Panc1 (cell line): ENCODE measurements around the gene RNF220. TPM values are rescaled to one million over a fixed set of nuclear protein-coding genes. Genes with fewer than 3 reads are reported as not detected.

Source experiments
- ATAC-seq: fragments of 200-7000 bp; cut with Tn5 transposase; 2 replicates; pipeline ENCODE4 v1.9.1; 2020; ENCODE audit warnings: mild to moderate bottlenecking, moderate library complexity
- BruUV-seq: library from RNA; stranded (reverse); fragments of 400-500 nt; replicated peaks from 2 replicates; lab custom pipeline; 2021; lab: Mats Ljungman, UMichigan
- CTCF ChIA-PET: fragments of 300-600 bp; sonication (Branson Sonifier 250); formaldehyde crosslinking; loops from one replicate; lab custom pipeline; 2022; ENCODE audit warnings: antibody characterized with exemption; lab: Charles Lee
- POLR2A ChIA-PET: fragments of 300-600 bp; sonication (Branson Sonifier 250); formaldehyde crosslinking; loops from one replicate; lab custom pipeline; 2022; ENCODE audit warnings: antibody characterized with exemption; lab: Charles Lee
- DNase-seq: peaks from one replicate; pipeline ENCODE4 v3.0.0-alpha.2; 2010; ENCODE audit warnings: low read depth, low spot score
- H3K27ac ChIP-seq: 2 replicates; pipeline ENCODE4 v1.5.1; 2011; ENCODE audit warnings: mild to moderate bottlenecking, low read length, inconsistent platforms
- H3K27me3 ChIP-seq: fragments of 200-500 bp; sonication (Bioruptor generic); 2 replicates; pipeline ENCODE4 v1.6.0; 2014; ENCODE audit warnings: low read length, inconsistent platforms; ENCODE audit not compliant: control insufficient read depth, insufficient read depth
- H3K36me3 ChIP-seq: fragments of 200-500 bp; sonication (Bioruptor generic); 2 replicates; pipeline ENCODE4 v1.5.1; 2014; ENCODE audit warnings: inconsistent platforms, mild to moderate bottlenecking, low read length, moderate library complexity; ENCODE audit not compliant: control insufficient read depth, insufficient read depth
- H3K4me1 ChIP-seq: 2 replicates; pipeline ENCODE4 v1.5.1; 2011; ENCODE audit warnings: inconsistent platforms, mild to moderate bottlenecking, low read length, moderate library complexity; ENCODE audit not compliant: control insufficient read depth, insufficient read depth
- H3K4me3 ChIP-seq, 2 experiments: 2 replicates each; pipeline ENCODE4 v1.5.1; 2011 to 2012; ENCODE audit warnings: low read depth in 2 of 2, low read length in 2 of 2, mild to moderate bottlenecking in 2 of 2, inconsistent platforms in 1 of 2, moderate library complexity in 1 of 2
- H3K9me3 ChIP-seq: fragments of 200-500 bp; sonication (Bioruptor generic); 2 replicates; pipeline ENCODE4 v1.5.1; 2014; ENCODE audit warnings: low read depth, mild to moderate bottlenecking, inconsistent platforms, low read length, moderate library complexity; ENCODE audit not compliant: control insufficient read depth, insufficient read depth
- CTCF ChIP-seq: fragments of 450-650 bp; IDR thresholded peaks from 2 replicates; pipeline ENCODE4 v1.5.1; 2017; ENCODE audit warnings: mild to moderate bottlenecking
- POLR2AphosphoS5 ChIP-seq: IDR thresholded peaks from 2 replicates; pipeline ENCODE4 v1.6.1; 2012; ENCODE audit warnings: mild to moderate bottlenecking, low read depth, low read length, moderate library complexity
- REST ChIP-seq, 2 experiments: IDR thresholded peaks; 2 replicates each; pipeline ENCODE4 v1.6.1; 2011 to 2012; ENCODE audit warnings: low read depth in 2 of 2, control low read depth in 1 of 2, low read length in 1 of 2, mild to moderate bottlenecking in 1 of 2, moderate library complexity in 1 of 2; ENCODE audit not compliant: insufficient read depth in 1 of 2
- SIN3A ChIP-seq: IDR thresholded peaks from 2 replicates; pipeline ENCODE4 v1.6.1; 2012; ENCODE audit warnings: low read depth, mild to moderate bottlenecking, low read length, moderate library complexity, borderline replicate concordance; ENCODE audit not compliant: insufficient read depth
- TCF7L2 ChIP-seq: IDR thresholded peaks from 2 replicates; pipeline ENCODE4 v1.6.1; 2011; ENCODE audit warnings: mild to moderate bottlenecking, low read depth, low read length, inconsistent platforms
- in situ Hi-C: cut with HindIII; loops from 2 replicates; pipeline ENCODE4 v1.10.0; 2016; ENCODE audit warnings: low sequenced_read_pairs, low pct_unique_long_range_greater_than_20kb
- intact Hi-C: fragments of 100-400 bp; cut with micrococcal nuclease; formaldehyde crosslinking; loops from one replicate; pipeline ENCODE4 v1.10.0; 2022; ENCODE audit not compliant: unreplicated experiment
- total RNA-seq: library from RNA; stranded (reverse); gene quantifications from one replicate; pipeline ENCODE4 v1.2.1, GENCODE V29; 2021; ENCODE audit not compliant: unreplicated experiment

Gene RNF220
- total RNA-seq, 1 experiment from 2014 or later = 64.9 TPM

- CTCF ChIA-PET = no interaction called here
- peak; percentile 81 for ATAC-seq
- intact Hi-C loops = no loop called here
- DNase-seq = peak; percentile 43
- Histone ChIP-seq H3K4me1 (peaks cover 15% of the 10 kb centered on the region), H3K9me3 (no peaks in the 10 kb centered on the region), H3K27ac (peak overlapping the region; percentile 62), H3K36me3 (no peaks in the 10 kb centered on the region), H3K27me3 (no peaks in the 10 kb centered on the region), H3K4me3 (no peak overlapping the region)
- BruUV-seq = no TSS peak
- in situ Hi-C loops = no loop called here
- TF ChIP-seq CTCF (no peak), SIN3A (no peak), TCF7L2 (no peak), POLR2AphosphoS5 (no peak), REST (IDR thresholded peaks at IDR 0.05; ENCODE audit: insufficient read depth in 1 of 2, low read depth in 2 of 2, low read length in 1 of 2) (no peak)
- POLR2A ChIA-PET = interaction anchor here (0.5 to 0.7 kb wide), 2 partner anchors 10 to 72 kb away, joined by 3 to 12 read pairs; no protein-coding TSS in a partner anchor
These were observed 80.3 kb downstream of the RNF220 start for GRCh38 chr1:44485229-44485933.

- H3K4me3 ChIP-seq = no peak overlapping the region
- H3K27ac ChIP-seq = peak overlapping the region; percentile 62
- in situ Hi-C loops (no loop called here), intact Hi-C loops (no loop called here)
- H3K36me3 ChIP-seq = no peaks in the 10 kb centered on the region
- BruUV-seq = no TSS peak
- ATAC-seq (peak; percentile 35; the same call in 1 of the 2 replicates), DNase-seq (no peak)
- peaks cover 15% of the 10 kb centered on the region for H3K4me1 ChIP-seq
- no peaks in the 10 kb centered on the region for H3K9me3 ChIP-seq
- CTCF ChIA-PET = no interaction called here
- TF ChIP-seq REST (IDR thresholded peaks at IDR 0.05; ENCODE audit: insufficient read depth in 1 of 2, low read depth in 2 of 2, low read length in 1 of 2) (no peak), POLR2AphosphoS5 (no peak), SIN3A (no peak), TCF7L2 (no peak), CTCF (no peak)
- no peaks in the 10 kb centered on the region for H3K27me3 ChIP-seq
- POLR2A ChIA-PET = interaction anchor here (0.5 to 0.7 kb wide), 2 partner anchors 10 to 71 kb away, joined by 3 to 12 read pairs; no protein-coding TSS in a partner anchor
These were observed 80.9 kb downstream of the RNF220 start for GRCh38 chr1:44485934-44486460.
